Neural crest cell (in vitro differentiated cells): ENCODE data around the gene CORT. TPM values are rescaled to one million over a fixed set of nuclear protein-coding genes. Genes with fewer than 3 reads are reported as not detected.

Experiments used
- DNase-seq: peaks from one replicate; pipeline ENCODE4 v3.0.0; 2021; ENCODE audit warnings: low read depth, mixed read lengths, low spot score
- H3K27ac Mint-ChIP-seq: one replicate; pipeline ENCODE4 v1.8.0; 2021; ENCODE audit warnings: mild to moderate bottlenecking, mixed read lengths; ENCODE audit not compliant: unreplicated experiment
- H3K27me3 Mint-ChIP-seq: 2 replicates; pipeline ENCODE4 v1.8.0; 2021; ENCODE audit warnings: low read depth, mild to moderate bottlenecking, mixed read lengths
- H3K36me3 Mint-ChIP-seq: 2 replicates; pipeline ENCODE4 v1.8.0; 2021; ENCODE audit warnings: low read depth, mild to moderate bottlenecking, mixed read lengths
- H3K4me1 Mint-ChIP-seq: 2 replicates; pipeline ENCODE4 v1.8.0; 2021; ENCODE audit warnings: mixed read lengths
- H3K4me3 Mint-ChIP-seq: one replicate; pipeline ENCODE4 v1.8.0; 2021; ENCODE audit warnings: mild to moderate bottlenecking, mixed read lengths
- H3K9me3 Mint-ChIP-seq: 2 replicates; pipeline ENCODE4 v1.8.0; 2021; ENCODE audit warnings: mixed read lengths
- total RNA-seq: library from RNA; stranded (reverse); gene quantifications from 2 replicates; pipeline ENCODE4 v1.2.1, GENCODE V29; 2021
- TF ChIP-seq, protein P1 (sequence below): fragments of 200-600 bp; sonication (generic); conservative IDR thresholded peaks from 2 replicates; pipeline ENCODE4 v1.5.0; 2021; ENCODE audit warnings: antibody characterized with exemption, mild to moderate bottlenecking

The CORT gene
- total RNA-seq, 1 donor from 2014 or later: 1.2 TPM

DNA sequence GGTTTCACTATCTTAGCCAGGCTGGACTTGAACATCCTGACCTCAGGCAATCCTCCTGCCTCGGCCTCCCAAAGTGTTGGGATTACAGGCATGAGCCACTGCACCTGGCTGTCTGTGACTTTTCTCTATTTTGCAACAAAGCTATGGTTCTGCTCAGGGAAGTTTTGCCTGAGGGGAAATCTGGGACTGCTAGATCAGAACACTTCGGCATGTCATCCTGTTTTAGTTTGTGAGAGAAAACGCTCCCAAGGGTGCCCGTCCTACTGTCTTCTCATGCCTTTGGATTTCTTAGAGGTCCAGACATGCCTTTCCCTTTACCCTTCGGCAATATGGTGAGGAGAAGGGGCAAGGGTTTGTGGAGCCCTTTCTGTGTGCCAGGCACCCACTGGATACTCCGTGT, 5.6 kb upstream of the CORT start:
- Mint-ChIP-seq H3K27me3 (no peaks in the 10 kb centered on the region), H3K9me3 (no peaks in the 10 kb centered on the region), H3K36me3 (peaks cover 3% of the 10 kb centered on the region), H3K27ac (no peak overlapping the region), H3K4me1 (no peaks in the 10 kb centered on the region), H3K4me3 (no peak overlapping the region)
- DNase-seq: no peak
- TF ChIP-seq, protein P1, sequence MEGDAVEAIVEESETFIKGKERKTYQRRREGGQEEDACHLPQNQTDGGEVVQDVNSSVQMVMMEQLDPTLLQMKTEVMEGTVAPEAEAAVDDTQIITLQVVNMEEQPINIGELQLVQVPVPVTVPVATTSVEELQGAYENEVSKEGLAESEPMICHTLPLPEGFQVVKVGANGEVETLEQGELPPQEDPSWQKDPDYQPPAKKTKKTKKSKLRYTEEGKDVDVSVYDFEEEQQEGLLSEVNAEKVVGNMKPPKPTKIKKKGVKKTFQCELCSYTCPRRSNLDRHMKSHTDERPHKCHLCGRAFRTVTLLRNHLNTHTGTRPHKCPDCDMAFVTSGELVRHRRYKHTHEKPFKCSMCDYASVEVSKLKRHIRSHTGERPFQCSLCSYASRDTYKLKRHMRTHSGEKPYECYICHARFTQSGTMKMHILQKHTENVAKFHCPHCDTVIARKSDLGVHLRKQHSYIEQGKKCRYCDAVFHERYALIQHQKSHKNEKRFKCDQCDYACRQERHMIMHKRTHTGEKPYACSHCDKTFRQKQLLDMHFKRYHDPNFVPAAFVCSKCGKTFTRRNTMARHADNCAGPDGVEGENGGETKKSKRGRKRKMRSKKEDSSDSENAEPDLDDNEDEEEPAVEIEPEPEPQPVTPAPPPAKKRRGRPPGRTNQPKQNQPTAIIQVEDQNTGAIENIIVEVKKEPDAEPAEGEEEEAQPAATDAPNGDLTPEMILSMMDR: no peak

DNA sequence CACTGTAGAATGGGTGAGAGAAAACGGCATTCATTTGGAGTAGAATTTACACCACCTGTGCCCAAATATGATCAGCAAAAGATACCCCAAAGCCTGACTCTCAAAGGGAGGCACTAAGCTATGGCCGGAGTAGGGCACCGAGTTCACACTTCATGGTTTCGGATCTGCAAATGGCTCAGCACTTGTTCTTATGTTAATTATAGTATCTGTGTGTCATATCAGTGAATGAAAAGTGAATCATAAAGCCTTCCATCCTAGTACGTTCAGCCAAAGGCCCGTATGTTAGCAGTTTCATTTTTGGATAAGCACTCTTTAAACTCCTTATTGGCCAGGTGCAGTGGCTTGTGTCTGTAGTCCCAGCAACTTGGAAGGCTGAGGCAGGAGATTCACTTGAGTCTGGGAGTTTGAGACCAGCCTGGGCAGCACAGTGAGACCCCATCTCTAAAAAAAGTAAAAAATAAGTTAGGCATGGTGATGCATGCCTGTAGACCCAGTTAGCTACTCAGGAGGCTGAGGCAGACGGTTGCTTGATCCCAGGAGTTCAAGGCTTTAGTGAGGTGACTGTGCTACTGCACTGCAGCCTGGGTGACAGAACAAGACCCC, 4.9 kb upstream of the CORT start:
- no peaks in the 10 kb centered on the region for H3K27me3 Mint-ChIP-seq
- no peak for DNase-seq
- peaks cover 3% of the 10 kb centered on the region for H3K4me1 Mint-ChIP-seq
- H3K27ac Mint-ChIP-seq: no peak overlapping the region
- peaks cover 3% of the 10 kb centered on the region for H3K36me3 Mint-ChIP-seq
- no peaks in the 10 kb centered on the region for H3K9me3 Mint-ChIP-seq
- TF ChIP-seq, protein P1: no peak
- no peak overlapping the region for H3K4me3 Mint-ChIP-seq

DNA sequence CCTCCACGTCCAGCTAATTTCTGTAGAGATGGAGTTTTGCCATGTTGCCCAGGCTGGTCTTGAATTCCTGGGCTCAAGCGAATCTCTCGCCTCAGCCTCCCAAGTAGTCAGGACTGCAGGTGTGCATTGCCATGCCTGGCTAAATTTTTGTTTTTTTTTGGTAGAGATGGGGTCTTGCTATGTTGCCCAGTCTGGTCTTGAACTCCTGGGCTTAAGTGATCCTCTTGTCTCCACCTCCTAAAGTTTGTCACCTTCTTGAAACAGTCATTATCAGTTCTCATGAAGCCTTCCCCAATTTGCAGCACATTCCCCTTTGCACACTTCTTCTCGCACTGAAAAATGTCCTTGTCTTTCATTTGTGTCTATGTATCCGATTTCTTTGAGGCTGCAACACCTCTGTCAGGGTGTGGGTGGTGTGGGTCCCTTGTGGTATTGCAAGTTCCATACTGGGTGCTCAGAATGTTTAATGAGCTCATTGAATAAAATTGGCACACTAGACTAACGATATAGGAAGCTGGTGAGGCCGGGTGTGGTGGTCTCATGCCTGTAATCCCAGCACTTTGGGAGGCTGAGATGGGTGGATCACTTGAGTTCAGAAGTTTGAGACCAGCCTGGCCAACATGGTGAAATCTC, 2.9 kb upstream of the CORT start:
- TF ChIP-seq, protein P1: no peak
- peaks cover 21% of the 10 kb centered on the region for H3K4me1 Mint-ChIP-seq
- H3K27ac Mint-ChIP-seq: no peak overlapping the region
- DNase-seq: no peak
- H3K9me3 Mint-ChIP-seq: no peaks in the 10 kb centered on the region
- no peaks in the 10 kb centered on the region for H3K27me3 Mint-ChIP-seq
- H3K36me3 Mint-ChIP-seq: peaks cover 3% of the 10 kb centered on the region
- H3K4me3 Mint-ChIP-seq: no peak overlapping the region

DNA sequence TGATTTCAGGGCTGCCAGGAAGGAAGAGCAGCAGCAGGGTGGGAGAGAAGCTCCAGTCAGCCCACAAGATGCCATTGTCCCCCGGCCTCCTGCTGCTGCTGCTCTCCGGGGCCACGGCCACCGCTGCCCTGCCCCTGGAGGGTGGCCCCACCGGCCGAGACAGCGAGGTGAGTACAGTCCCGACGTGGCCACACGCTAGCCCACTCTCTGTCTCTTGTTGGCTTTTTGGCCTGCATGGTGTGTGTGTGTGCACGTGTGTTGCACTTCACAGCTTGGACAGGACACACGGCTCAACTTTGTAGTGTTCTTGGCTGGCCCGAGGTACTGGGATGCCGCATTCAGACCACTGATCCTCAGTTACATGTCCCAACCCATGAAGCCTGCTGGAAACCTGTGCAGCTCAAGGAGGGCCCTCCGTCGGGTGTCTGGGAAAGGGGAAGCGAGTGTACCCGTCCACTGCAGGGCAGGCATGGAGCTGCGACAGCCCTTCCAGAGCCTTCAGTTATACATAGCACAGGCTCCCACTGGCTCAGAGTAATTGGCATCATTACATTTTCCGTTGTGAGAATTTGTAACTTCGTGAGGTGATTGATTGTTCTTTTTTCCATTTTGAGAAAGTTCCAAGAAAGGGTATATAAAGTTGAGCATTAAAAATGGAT, 454 bp downstream of the CORT start:
- Mint-ChIP-seq H3K4me3 (no peak overlapping the region), H3K27me3 (no peaks in the 10 kb centered on the region), H3K4me1 (peaks cover 21% of the 10 kb centered on the region), H3K9me3 (no peaks in the 10 kb centered on the region), H3K36me3 (peaks cover 3% of the 10 kb centered on the region), H3K27ac (no peak overlapping the region)
- TF ChIP-seq, protein P1: no peak
- no peak for DNase-seq

DNA sequence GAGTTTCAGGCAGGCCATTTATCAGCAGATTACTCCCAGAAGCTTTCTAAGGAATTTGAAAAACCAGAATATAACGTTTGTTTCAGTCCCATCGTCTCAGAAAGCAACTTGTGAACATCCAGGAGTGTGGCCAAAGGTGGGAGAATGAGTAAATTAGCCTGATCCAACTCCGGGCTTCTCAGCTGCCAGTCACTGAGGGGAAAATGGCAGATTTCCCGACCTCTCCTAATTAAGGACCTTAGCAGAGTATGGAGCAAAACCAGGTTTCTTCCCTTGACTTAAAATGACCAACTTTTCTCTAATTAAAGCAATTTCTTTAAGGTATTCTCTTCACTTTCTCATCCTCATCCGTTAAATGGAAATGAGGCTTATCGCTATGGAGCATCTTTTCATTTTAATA, 1.0 kb downstream of the CORT start:
- TF ChIP-seq, protein P1: no peak
- Mint-ChIP-seq H3K4me3 (no peak overlapping the region), H3K27me3 (no peaks in the 10 kb centered on the region), H3K36me3 (peaks cover 3% of the 10 kb centered on the region), H3K4me1 (peaks cover 21% of the 10 kb centered on the region), H3K27ac (no peak overlapping the region), H3K9me3 (no peaks in the 10 kb centered on the region)
- DNase-seq: no peak
